GM12878 (cell line): ENCODE measurements around the gene BCS1L.

ENCODE experiments used
- CREB1 ChIP-seq: IDR thresholded peaks from 2 replicates; pipeline ENCODE4 v1.6.1; 2012; ENCODE audit warnings: low read depth, mild to moderate bottlenecking, inconsistent platforms
- POLR2AphosphoS5 ChIP-seq: IDR thresholded peaks from 2 replicates; pipeline ENCODE4 v1.6.1; 2011; ENCODE audit warnings: mild to moderate bottlenecking, low read length, inconsistent platforms
- RFX5 ChIP-seq: IDR thresholded peaks from 2 replicates; pipeline ENCODE4 v1.6.1; 2011; ENCODE audit warnings: low read depth, low read length, improper control_type of control experiment
- ZBTB40 ChIP-seq: fragments of 450-650 bp; IDR thresholded peaks from 2 replicates; pipeline ENCODE4 v1.6.1; 2016; ENCODE audit warnings: mild to moderate bottlenecking, moderate library complexity, borderline replicate concordance

GRCh38 chr2:218643751-218644310 lies 15.7 kb upstream of the BCS1L start:
- TF ChIP-seq RFX5 (no peak), CREB1 (no peak), ZBTB40 (no peak), POLR2AphosphoS5 (no peak)
